K562 (cell line): Measurements from ENCODE around the gene MED17.

ENCODE experiments used
- ADNP ChIP-seq: fragments of 200-800 bp; sonication (Bioruptor generic); IDR thresholded peaks from 2 replicates; pipeline ENCODE4 v1.6.1; 2016; ENCODE audit warnings: missing genetic modification characterization, missing compliant biosample characterization
- CCAR2 ChIP-seq: fragments of 200-400 bp; formaldehyde crosslinking; IDR thresholded peaks from 2 replicates; pipeline ENCODE4 v1.6.1; 2017; ENCODE audit warnings: mild to moderate bottlenecking, low read depth, low read length
- CTBP1 ChIP-seq: fragments of 450-650 bp; IDR thresholded peaks from 2 replicates; pipeline ENCODE4 v1.6.1; 2016; ENCODE audit warnings: borderline replicate concordance
- ERF ChIP-seq: fragments of 450-650 bp; formaldehyde crosslinking; IDR thresholded peaks from 2 replicates; pipeline ENCODE4 v1.4.0; 2020; ENCODE audit warnings: mild to moderate bottlenecking, mixed read lengths
- FOXK2 ChIP-seq, 2 experiments: fragments of 450-650 bp; IDR thresholded peaks in 1 of 2; conservative IDR thresholded peaks in 1 of 2; 2 replicates each; pipeline ENCODE4 v1.6.1; 2016; ENCODE audit warnings: low read depth in 2 of 2, mild to moderate bottlenecking in 1 of 2
- NR2C2 ChIP-seq, 2 experiments: fragments of 200-800 bp in 1 of 2; sonication (Bioruptor generic) in 1 of 2; sonication (generic) in 1 of 2; formaldehyde crosslinking in 1 of 2; IDR thresholded peaks; 2 replicates each; pipeline versions ENCODE4 v1.6.1 to v1.8.0; 2016 to 2022; ENCODE audit warnings: mild to moderate bottlenecking in 1 of 2, missing compliant biosample characterization in 1 of 2, missing genetic modification characterization in 1 of 2, missing genetic modification reagents in 1 of 2
- POLR2A ChIP-seq: fragments of 450-650 bp; conservative IDR thresholded peaks from 2 replicates; pipeline ENCODE4 v1.6.1; 2016
- PRDM10 ChIP-seq: fragments of 450-650 bp; IDR thresholded peaks from 2 replicates; pipeline ENCODE4 v1.6.1; 2018; ENCODE audit not compliant: partially characterized antibody
- YY1 ChIP-seq, 3 experiments: IDR thresholded peaks; 2 replicates each; pipeline ENCODE4 v1.6.1; 2011; ENCODE audit warnings: low read length in 2 of 3, mild to moderate bottlenecking in 2 of 3, moderate library complexity in 2 of 3, borderline replicate concordance in 1 of 3, control low read depth in 1 of 3, low read depth in 1 of 3; ENCODE audit not compliant: insufficient read depth in 3 of 3, insufficient replicate concordance in 2 of 3, control insufficient read depth in 1 of 3, insufficient read length in 1 of 3; ENCODE audit errors: extremely low read depth in 1 of 3
- ZNF140 ChIP-seq: fragments of 250-450 bp; sonication (Bioruptor Pico); IDR thresholded peaks from 2 replicates; pipeline ENCODE4 v1.8.0; 2021; ENCODE audit warnings: moderate library complexity, mild to moderate bottlenecking, inconsistent platforms

DNA sequence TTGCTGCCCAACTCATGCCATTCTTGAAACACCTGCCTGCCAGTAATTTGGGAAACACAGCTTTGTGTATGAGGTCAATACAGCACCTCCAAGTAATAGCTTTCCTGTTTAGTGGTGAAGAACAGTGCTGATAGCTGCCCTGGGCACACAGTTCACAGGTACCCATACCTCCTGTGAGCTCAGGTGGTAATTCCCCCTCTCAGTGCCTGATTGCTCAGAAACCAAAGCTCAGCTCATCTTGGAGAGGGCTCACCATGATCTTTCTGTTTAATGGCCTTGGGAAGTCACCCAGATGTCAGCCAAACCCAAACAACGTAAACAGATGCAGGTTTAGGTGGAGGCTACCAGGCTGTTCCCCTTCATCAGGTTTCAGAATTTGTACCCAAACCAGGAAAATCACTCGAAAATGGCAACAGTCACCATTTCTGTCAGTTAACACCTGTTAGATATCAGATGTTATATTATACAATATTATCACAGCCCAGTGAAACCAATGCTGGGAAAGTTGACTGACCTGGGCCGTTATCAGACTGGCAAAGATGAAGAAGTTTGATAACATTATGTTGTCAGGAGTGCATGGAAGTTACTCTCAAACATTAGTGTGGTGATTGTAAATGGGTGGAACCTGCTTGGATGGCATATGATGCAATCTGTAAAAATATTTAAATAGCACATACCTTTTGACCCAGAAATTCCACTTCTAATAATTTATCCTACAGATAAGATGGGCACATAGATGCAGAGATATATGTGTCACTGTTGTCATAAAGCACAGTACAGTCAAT lies 47.5 kb downstream of the MED17 start:
- TF ChIP-seq NR2C2 (CRISPR knock-in tag; IDR thresholded peaks at IDR 0.05): no peak
- no peak for TF ChIP-seq NR2C2 (tag; IDR thresholded peaks at IDR 0.05)
- TF ChIP-seq ZNF140 (CRISPR knock-in tag): no peak
- TF ChIP-seq FOXK2 (conservative IDR thresholded peaks at IDR 0.05 in 1 of 2, IDR thresholded peaks at IDR 0.05 in 1 of 2; ENCODE audit: low read depth in 2 of 2): no peak
- TF ChIP-seq CCAR2: no peak
- TF ChIP-seq ADNP: no peak
- no peak for TF ChIP-seq POLR2A
- no peak for TF ChIP-seq CTBP1
- TF ChIP-seq PRDM10: no peak
- no peak for TF ChIP-seq YY1 (IDR thresholded peaks at IDR 0.05; ENCODE audit: borderline replicate concordance in 1 of 3, control insufficient read depth in 1 of 3, extremely low read depth in 1 of 3, insufficient read depth in 3 of 3, insufficient read length in 1 of 3, insufficient replicate concordance in 2 of 3, low read depth in 1 of 3, low read length in 2 of 3)
- no peak for TF ChIP-seq ERF (CRISPR knock-in tag)
